ENCODE results near the gene TNFAIP8L2.
"Not testable (repeated sequence)": the region's sequence is repeated elsewhere in the genome, so short reads cannot be mapped to it uniquely, and the experiment has no call there.

Gene TNFAIP8L2

GRCh38 chr1:151146412-151147131 is 9.9 kb upstream of the TNFAIP8L2 start, which contains the start of gene SEMA6C:
Gene SEMA6C, minus strand, starts transcription at chr1:151146631. Its CDS starts 4,010 bp downstream, at chr1:151142621.
- peak; percentile 88 for DNase-seq

GRCh38 chr1:151147132-151147503 is 9.3 kb upstream of the TNFAIP8L2 start:
- no peak for DNase-seq

GRCh38 chr1:151147665-151148064 is 8.8 kb upstream of the TNFAIP8L2 start:
- no peak for DNase-seq

- peak; percentile 67 for DNase-seq
These were observed 650 bp downstream of the TNFAIP8L2 start for GRCh38 chr1:151157067-151157531.

- no peak for DNase-seq
These were observed 1.9 kb downstream of the TNFAIP8L2 start for GRCh38 chr1:151158326-151158725.

GRCh38 chr1:151158751-151159251 is 2.4 kb downstream of the TNFAIP8L2 start:
- no peak for DNase-seq

GRCh38 chr1:151159373-151159772 is 2.9 kb downstream of the TNFAIP8L2 start:
- DNase-seq, result no peak

GRCh38 chr1:151164732-151165280 is 8.4 kb downstream of the TNFAIP8L2 start:
- DNase-seq, result no peak

- DNase-seq, result no peak
These were observed 8.9 kb downstream of the TNFAIP8L2 start for GRCh38 chr1:151165281-151165737.

GRCh38 chr1:151165738-151166504 is 9.5 kb downstream of the TNFAIP8L2 start, which contains the start of the genes LYSMD1 and SCNM1:
Gene LYSMD1, minus strand, starts transcription at chr1:151165902. Its CDS starts 644 bp downstream, at chr1:151165258.
Gene SCNM1, plus strand, starts transcription at chr1:151166144. Its CDS starts 9 bp downstream, at chr1:151166153.
- peak; percentile 98 for DNase-seq

GRCh38 chr1:151166505-151166956 is 10.1 kb downstream of the TNFAIP8L2 start:
- DNase-seq, result no peak

GRCh38 chr1:151167116-151167515 is 10.7 kb downstream of the TNFAIP8L2 start:
- DNase-seq, result no peak

- DNase-seq, result no peak
These were observed 14.7 kb downstream of the TNFAIP8L2 start for GRCh38 chr1:151171190-151171589.

GRCh38 chr1:151175041-151175741 is 18.7 kb downstream of the TNFAIP8L2 start:
- no peak for DNase-seq

- no peak for DNase-seq
These were observed 19.4 kb downstream of the TNFAIP8L2 start, which contains the start of gene TMOD4 for GRCh38 chr1:151175863-151176262. Gene TMOD4, minus strand, starts transcription at chr1:151175981. Its CDS starts 1,106 bp downstream, at chr1:151174875.

- DNase-seq, result no peak
These were observed 20.1 kb downstream of the TNFAIP8L2 start for GRCh38 chr1:151176514-151177045.

GRCh38 chr1:151184211-151184610 is 27.8 kb downstream of the TNFAIP8L2 start:
- no peak for DNase-seq

GRCh38 chr1:151187205-151187604 is 30.8 kb downstream of the TNFAIP8L2 start:
- no peak for DNase-seq

- DNase-seq, result not testable (repeated sequence)
These were observed 32.2 kb downstream of the TNFAIP8L2 start for GRCh38 chr1:151188667-151189066.

GRCh38 chr1:151189637-151190445 is 33.4 kb downstream of the TNFAIP8L2 start, which contains the start of gene VPS72:
Gene VPS72, minus strand, starts transcription at chr1:151190197. Its CDS starts 76 bp downstream, at chr1:151190121.
- peak; percentile 86 for DNase-seq

- no peak for DNase-seq
These were observed 35.6 kb downstream of the TNFAIP8L2 start for GRCh38 chr1:151192047-151192446.
